Gastrocnemius medialis (tissue), 4 donors: ENCODE results near the gene GOLGA6L26.
"Not testable (repeated sequence)": the region's sequence is repeated elsewhere in the genome, so short reads cannot be mapped to it uniquely, and the experiment has no call there.

Source experiments
- POLR2A ChIP-seq, 2 donors: fragments of 450-650 bp; IDR thresholded peaks; one replicate each; pipeline ENCODE4 v1.6.1; 2017; ENCODE audit warnings: antibody characterized with exemption in 2 of 2, mild to moderate bottlenecking in 2 of 2, moderate library complexity in 2 of 2
- TF ChIP-seq, protein P1 (sequence below), 5 experiments: fragments of 450-650 bp in 3 of 5; fragments of 200-600 bp in 2 of 5; sonication (generic) in 2 of 5; IDR thresholded peaks in 4 of 5; conservative IDR thresholded peaks in 1 of 5; 1 replicate in 4 of 5; 2 replicates in 1 of 5; pipeline ENCODE4 v1.5.1; 2016 to 2019; ENCODE audit warnings: antibody characterized with exemption in 5 of 5, mild to moderate bottlenecking in 3 of 5, moderate library complexity in 3 of 5

DNA sequence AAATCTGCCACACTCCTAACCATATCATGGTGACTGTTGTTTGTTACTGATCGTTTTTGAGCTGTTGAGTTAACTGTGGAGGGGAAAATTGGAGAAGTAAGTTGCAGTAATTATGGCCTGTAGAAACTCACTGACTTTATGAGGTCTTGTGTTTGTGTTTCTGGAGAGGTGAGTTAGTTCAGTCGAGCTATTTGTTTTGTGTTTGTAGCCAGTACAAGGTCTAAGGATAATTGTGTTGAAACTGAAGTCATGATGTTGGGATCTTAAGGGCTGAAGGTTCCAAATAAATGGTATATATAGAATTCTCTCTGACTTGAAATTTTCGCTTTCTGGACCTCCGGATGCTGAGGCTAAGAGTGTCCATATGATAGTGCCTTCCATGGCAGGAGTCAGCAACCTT lies 29.2 kb downstream of the GOLGA6L26 start:
- TF ChIP-seq, protein P1, sequence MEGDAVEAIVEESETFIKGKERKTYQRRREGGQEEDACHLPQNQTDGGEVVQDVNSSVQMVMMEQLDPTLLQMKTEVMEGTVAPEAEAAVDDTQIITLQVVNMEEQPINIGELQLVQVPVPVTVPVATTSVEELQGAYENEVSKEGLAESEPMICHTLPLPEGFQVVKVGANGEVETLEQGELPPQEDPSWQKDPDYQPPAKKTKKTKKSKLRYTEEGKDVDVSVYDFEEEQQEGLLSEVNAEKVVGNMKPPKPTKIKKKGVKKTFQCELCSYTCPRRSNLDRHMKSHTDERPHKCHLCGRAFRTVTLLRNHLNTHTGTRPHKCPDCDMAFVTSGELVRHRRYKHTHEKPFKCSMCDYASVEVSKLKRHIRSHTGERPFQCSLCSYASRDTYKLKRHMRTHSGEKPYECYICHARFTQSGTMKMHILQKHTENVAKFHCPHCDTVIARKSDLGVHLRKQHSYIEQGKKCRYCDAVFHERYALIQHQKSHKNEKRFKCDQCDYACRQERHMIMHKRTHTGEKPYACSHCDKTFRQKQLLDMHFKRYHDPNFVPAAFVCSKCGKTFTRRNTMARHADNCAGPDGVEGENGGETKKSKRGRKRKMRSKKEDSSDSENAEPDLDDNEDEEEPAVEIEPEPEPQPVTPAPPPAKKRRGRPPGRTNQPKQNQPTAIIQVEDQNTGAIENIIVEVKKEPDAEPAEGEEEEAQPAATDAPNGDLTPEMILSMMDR (IDR thresholded peaks at IDR 0.05 in 4 of 5, conservative IDR thresholded peaks at IDR 0.05 in 1 of 5) = not testable (repeated sequence)
- not testable (repeated sequence) for TF ChIP-seq POLR2A (IDR thresholded peaks at IDR 0.05)
